Neural progenitor cell (in vitro differentiated cells): ENCODE results near the gene CRYBB1.

Experiments used
- CTCF ChIP-seq: fragments of 200-600 bp; sonication (generic); IDR thresholded peaks from 2 replicates; pipeline ENCODE4 v1.5.1; 2017; ENCODE audit warnings: antibody characterized with exemption, mild to moderate bottlenecking
- EZH2 ChIP-seq: fragments of 200-600 bp; sonication (generic); IDR thresholded peaks from 2 replicates; pipeline ENCODE4 v1.6.1; 2017; ENCODE audit warnings: antibody characterized with exemption, mild to moderate bottlenecking, moderate library complexity
- EZH2phosphoT487 ChIP-seq: fragments of 200-600 bp; sonication (generic); IDR thresholded peaks from 2 replicates; pipeline ENCODE4 v1.6.1; 2017; ENCODE audit warnings: antibody characterized with exemption

- TF ChIP-seq CTCF (no peak), EZH2phosphoT487 (no peak), EZH2 (no peak)
Measured at GRCh38 chr22:26650722-26651421, 33.0 kb upstream of the CRYBB1 start.
